Measurements from ENCODE around the gene PEAR1.

GRCh38 chr1:156895927-156896326, 2.4 kb downstream of the PEAR1 start:
- TF ChIP-seq FOSL1 (IDR thresholded peaks at IDR 0.05; ENCODE audit: insufficient read depth, low read depth, low read length): no peak
- TF ChIP-seq BRCA1 (IDR thresholded peaks at IDR 0.05; ENCODE audit: low read depth, low read length): no peak
- no peak for TF ChIP-seq MAX (IDR thresholded peaks at IDR 0.05)
- no peak for TF ChIP-seq CTCF (IDR thresholded peaks at IDR 0.05; ENCODE audit: control extremely low read depth in 1 of 3, insufficient read depth in 1 of 3, low read depth in 1 of 3, low read length in 3 of 3)
- no peak for TF ChIP-seq POLR2A (IDR thresholded peaks at IDR 0.05; ENCODE audit: control extremely low read depth in 1 of 2, low read depth in 2 of 2, low read length in 2 of 2)
- TF ChIP-seq USF2 (IDR thresholded peaks at IDR 0.05; ENCODE audit: low read length): no peak
- TF ChIP-seq TEAD4 (IDR thresholded peaks at IDR 0.05; ENCODE audit: low read depth, low read length): no peak
- no peak for TF ChIP-seq EP300 (IDR thresholded peaks at IDR 0.05; ENCODE audit: borderline replicate concordance in 1 of 2, low read depth in 2 of 2, low read length in 2 of 2)
- TF ChIP-seq YY1 (IDR thresholded peaks at IDR 0.05; ENCODE audit: low read depth, low read length): no peak
- no peak for TF ChIP-seq KDM1A (IDR thresholded peaks at IDR 0.05; ENCODE audit: borderline replicate concordance, low read length)
- no peak for TF ChIP-seq RNF2 (IDR thresholded peaks at IDR 0.05; ENCODE audit: borderline replicate concordance, low read depth, low read length, missing control alignments, poor library complexity, severe bottlenecking)
- TF ChIP-seq CHD2 (IDR thresholded peaks at IDR 0.05; ENCODE audit: low read length): no peak
